ENCODE data around the gene ESF1.

The ESF1 gene

DNA sequence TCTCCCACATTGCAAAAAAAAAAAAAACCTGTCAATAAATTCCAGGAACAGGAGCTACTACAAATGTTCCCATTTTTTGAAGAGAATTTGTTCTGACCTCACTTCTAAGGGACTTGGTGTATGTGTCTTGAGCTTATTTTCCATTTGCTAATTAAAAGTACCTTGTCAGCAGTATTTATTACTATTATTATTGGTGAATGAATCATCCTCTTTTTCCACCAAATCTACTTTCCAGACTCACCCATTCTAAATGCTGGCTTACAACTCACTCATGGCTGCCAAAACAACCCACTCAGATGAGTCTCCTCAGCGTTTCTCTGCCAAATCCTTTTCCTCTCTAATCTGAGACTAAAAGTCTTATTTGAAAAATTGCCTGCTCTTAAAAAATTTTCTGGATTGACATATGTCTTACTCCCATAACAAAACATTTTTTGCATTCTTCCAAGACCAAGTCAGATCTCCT lies 112.8 kb downstream of the ESF1 start:
- DNase-seq, result no peak

- no peak for DNase-seq
Measured at GRCh38 chr20:13671512-13671911, 113.2 kb downstream of the ESF1 start.

DNA sequence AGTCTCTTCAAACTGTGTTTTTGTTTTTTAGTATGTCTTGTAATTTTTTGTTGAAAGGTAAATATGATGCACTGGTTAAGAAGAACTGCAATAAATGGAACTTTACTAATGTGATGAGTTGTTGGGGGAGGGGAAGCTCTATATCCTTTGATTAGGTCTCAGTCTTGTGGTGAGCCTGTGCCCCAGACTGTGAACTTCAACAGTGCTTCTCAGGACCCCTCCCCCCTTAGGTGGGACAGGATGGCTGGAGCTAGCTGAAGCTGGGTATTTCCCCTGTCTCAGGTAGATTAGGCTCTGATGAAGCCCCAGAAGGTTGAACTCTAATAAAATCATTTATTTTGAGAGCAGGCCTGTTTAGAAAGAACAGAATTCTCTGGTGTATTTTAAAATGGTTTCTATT lies 114.6 kb downstream of the ESF1 start:
- no peak for DNase-seq

- no peak for DNase-seq
Measured at GRCh38 chr20:13665709-13666395, 118.9 kb downstream of the ESF1 start.

All from suppressor macrophage treated with lipopolysaccharide for 1 hour (primary cell).